Stimulated activated CD8-positive, alpha-beta memory T cell treated with anti-CD3 and anti-CD28 coated beads, Interleukin-2, amount 100 ng/mL, for 48 hours (primary cell): ENCODE results near the gene CLTB.
A peak's percentile ranks its signal among the peaks of the same experiment; 100 is the strongest.

ENCODE experiments used
- DNase-seq, 2 donors: peaks; one replicate each; pipeline ENCODE4 v3.0.0-alpha.2; 2020; ENCODE audit warnings: low read depth in 2 of 2

Gene CLTB

DNA sequence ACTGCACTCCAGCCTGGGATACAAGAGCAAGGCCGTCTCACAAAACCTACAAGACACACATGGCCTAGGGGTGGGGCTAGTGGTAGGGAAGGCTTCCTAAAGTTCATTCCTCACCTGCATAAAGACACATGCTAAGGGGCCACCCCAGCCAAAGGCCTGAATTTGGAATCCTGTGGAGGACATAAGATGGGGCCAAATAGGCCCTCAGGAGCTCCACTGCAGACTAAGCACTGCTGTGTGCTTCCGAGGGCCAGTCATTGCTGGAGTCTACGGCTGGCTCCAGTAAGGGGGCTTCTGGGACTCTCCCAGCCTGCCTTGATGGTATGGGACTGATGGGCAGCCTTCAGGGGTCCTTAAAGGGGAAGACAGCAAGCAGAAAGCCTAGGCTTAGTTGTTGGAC lies 33.6 kb downstream of the CLTB start:
- no peak for DNase-seq

GRCh38 chr5:176381979-176382378 lies 34.4 kb downstream of the CLTB start:
- DNase-seq = no peak

GRCh38 chr5:176381423-176381822 lies 34.9 kb downstream of the CLTB start:
- no peak for DNase-seq

DNA sequence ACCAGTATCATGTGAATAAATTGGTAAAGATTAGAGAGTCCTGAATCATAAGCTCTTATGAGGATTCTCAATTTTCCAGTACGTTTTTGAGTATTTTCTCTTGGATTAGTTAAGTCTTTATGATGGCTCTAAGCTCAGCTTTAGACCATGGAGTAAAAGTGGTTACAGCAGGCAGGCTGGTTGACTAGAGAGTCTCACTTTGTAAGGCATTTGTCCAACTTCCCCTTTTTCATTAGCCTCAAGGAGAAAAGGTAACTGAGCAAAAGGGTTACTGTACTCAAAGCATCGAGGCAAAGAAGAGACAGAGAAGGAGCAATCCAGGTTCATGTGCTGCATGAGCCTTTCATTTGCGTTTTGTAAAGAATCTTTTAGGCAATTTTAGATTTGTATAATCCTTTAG lies 36.5 kb downstream of the CLTB start:
- DNase-seq = no peak

DNA sequence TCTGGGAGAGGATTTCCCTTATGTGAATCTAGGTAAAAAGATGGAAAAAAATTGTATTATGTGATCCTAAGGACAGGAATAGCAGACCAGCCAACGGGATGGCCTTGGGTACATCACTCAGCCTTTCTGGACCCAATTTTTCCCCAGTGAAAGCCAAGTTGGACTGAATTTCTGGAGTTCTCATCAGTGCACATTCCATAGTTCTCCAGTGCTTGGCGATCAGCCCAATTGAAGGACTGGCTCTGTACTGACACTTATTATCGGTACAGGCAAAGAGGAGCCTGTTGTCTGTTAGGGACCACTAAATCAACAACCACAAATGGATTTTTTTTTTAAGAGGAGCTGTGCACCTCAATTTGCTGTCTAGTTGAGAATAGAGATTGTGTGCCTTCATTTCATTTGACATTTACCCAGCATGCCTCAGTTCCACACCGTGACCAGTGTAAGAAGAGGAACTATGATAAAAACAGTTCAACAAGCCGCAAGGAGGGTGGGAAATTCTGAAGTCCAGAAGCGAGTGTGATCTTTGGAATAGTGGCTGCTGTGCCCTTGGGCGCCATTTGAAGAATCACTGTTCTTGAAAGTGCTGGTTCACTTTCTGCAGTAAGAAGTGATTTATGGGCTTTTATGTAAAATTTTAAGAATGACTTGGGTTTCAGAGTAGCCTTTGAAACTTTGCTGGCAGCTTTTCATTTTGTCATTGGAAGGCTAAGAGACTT lies 43.1 kb downstream of the CLTB start:
- DNase-seq = no peak

- no peak for DNase-seq
Observed at GRCh38 chr5:176371621-176372539, 44.5 kb downstream of the CLTB start.

DNA sequence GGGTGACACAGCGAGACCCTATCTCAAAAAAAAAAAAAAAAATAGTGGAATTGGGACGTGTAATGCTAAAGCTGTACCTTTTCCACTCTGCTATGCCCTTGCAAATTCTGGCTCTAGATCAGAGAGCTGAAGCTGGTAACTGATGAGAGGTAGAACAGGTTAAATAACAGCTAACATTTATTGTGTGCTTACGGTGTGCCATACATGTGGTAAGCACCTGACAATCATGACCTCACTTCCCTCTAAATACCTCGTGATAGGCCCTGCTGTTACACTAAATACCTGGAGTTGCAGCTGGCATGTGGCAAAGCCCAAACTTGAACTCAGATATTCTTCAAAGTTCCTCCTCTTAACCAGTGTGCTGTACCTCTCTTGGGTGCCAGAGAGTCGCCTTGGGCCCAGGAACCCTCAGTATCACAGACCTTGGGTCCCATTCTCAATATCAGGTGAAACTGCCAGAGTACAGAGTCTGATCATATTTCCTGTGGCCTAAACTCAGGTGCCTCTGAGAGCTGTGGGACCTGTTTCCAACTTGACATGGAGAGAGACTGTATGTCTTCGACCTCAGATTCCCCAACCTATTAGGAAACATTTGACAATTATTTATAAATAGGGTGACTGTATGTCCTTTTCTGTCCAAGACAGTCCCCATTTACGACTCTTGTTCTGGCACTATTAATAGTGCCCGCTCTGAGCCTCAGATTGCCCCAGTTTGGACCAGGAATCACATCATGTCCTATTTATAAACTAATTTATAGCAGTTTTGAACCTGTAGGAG lies 46.2 kb downstream of the CLTB start:
- no peak for DNase-seq

DNA sequence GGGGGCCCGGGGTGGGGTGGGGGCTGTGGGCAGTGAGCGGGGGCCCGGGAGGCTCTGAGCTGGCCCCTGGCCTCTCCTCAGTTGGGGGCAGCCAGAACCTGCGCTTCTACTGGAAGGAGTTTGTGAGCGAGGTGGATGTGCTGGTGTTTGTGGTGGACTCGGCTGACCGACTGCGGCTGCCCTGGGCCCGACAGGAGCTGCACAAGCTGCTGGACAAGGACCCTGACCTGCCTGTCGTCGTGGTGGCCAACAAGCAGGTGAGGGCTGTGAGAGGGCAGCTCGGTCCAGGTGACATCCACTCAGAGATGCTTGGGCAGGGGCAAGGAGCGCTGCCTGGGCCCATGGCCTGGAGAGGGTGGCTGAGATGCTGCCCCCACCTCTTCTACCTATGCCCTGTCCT lies 47.6 kb downstream of the CLTB start:
- no peak for DNase-seq

GRCh38 chr5:176366232-176366894 lies 50.0 kb downstream of the CLTB start:
- no peak for DNase-seq

DNA sequence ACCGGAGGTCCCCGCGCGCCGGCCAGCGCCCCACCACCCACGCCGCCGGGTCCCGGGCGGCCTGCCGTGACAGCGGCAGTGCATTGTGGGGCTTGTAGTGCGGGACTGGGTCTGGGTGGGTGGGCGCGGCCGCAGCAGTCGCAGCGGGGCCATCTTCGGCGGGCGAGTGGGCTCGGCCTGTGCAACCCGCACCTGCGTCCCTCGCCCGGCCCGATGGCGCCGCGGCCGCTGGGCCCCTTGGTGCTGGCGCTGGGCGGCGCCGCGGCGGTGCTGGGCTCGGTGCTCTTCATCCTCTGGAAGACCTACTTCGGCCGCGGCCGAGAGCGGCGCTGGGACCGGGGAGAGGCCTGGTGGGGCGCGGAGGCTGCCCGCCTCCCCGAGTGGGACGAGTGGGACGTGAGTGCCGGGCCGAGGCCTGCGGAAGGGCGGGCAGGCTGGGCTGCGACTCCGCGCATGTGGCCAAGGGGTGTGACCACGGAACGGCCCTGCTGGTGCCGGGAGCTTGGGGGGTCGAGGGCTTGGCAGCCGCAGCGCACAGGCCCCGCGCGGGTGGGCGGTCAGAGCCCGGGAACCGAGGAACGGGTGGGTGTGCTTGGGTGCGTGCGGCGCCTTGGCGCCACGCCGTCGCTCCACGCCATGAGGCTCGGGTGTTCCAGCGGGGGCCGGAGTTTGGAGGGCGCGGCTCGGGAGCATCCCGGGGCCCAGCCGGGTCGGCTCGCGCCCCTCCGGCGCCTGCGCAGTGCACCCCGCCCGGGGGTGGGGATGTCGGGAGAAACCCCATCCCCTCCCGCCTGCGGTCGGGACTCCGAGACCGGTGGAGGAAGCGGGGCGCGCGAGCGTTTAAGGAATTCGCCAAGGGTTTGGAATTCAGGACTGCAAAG lies 50.7 kb downstream of the CLTB start, which contains the start of gene ARL10:
Gene ARL10, plus strand, starts transcription at position 137 of the 881 bp plus-strand sequence. Its CDS starts 77 bp downstream, at position 214.
- peak; percentile 55 to 64 for DNase-seq

- no peak for DNase-seq
Observed at GRCh38 chr5:176364765-176365350, 51.5 kb downstream of the CLTB start.

GRCh38 chr5:176362233-176362490 lies 54.2 kb downstream of the CLTB start:
- no peak for DNase-seq

DNA sequence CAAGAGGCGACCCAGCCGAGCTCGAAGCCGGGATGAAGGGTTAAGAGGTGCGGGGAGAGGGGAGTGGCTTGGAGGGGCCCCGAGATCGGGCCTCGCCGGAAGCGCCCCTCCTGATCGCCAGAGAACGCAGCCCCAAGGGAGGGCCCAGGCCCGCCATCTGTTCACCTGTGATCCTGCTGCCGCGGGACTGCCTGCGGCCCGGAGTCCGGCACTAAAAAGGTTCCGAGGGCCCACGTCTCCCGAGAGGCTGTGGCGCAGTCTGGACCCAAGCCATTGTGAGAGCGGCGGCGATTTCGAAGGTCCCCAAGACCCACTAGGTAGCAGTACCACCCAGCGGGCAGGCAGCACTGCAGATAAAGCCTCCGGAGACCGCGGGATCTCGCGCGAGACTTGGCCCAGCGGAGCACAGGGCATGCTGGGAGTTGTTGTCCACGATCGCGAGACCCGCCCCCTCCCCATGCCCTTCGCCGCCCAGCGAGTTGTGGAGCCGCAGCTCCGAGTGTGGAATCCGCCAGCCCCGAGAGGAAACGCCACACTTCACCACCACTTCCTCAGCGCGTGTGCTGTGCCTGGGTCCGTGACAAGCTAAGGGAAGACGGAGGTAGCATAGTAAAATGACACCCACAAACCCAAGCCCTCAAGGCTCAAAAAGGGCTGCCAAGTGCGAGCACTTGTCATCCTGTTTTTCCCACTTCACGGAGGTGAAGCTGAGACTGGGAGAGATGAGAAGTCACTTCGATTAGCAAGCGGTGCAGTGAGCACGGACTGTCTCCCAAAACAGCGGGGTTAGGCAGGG lies 54.7 kb downstream of the CLTB start, which contains the start of gene KIAA1191:
Gene KIAA1191, minus strand, starts transcription at position 328 of the 796 bp plus-strand sequence. CDS start 2,256 bp downstream, outside the sequence.
- DNase-seq = peak; percentile 89 to 92

- no peak for DNase-seq
Observed at GRCh38 chr5:176360894-176361436, 55.4 kb downstream of the CLTB start.

DNA sequence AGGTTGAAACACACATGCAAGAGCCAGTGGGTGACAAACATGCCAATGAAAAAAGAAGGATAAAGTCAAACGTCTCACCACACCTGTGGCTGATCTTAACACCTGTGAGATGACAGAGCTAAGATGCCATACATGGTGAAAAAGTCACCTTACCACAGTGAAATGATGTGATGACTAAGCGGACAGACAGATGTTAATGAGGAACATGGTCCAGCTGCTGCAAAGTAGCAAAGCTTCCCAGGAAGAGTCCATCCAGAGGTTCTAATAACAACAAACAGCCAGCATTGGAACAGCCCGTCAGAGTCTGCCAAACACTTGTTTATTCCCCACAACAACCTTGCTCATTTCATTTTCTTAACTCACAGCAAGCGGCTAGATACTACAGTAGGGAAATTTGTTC lies 56.7 kb downstream of the CLTB start:
- DNase-seq = no peak

GRCh38 chr5:176356179-176356566 lies 60.2 kb downstream of the CLTB start:
- no peak for DNase-seq

GRCh38 chr5:176355400-176356178 lies 60.8 kb downstream of the CLTB start:
- no peak for DNase-seq

GRCh38 chr5:176353533-176353932 lies 62.8 kb downstream of the CLTB start:
- DNase-seq = no peak
